HCT116 (cell line): ENCODE data around the gene PRR23E. TPM values are rescaled to one million over a fixed set of nuclear protein-coding genes. Genes with fewer than 3 reads are reported as not detected.

Experiments used
- ATAC-seq: fragments of 200-7000 bp; cut with Tn5 transposase; 2 replicates; pipeline ENCODE4 v1.9.1; 2020; ENCODE audit warnings: mild to moderate bottlenecking, moderate library complexity
- BruUV-seq: library from RNA; stranded (reverse); fragments of 400-500 nt; replicated peaks from 2 replicates; lab custom pipeline; 2021; lab: Mats Ljungman, UMichigan
- CTCF ChIA-PET: fragments of 300-600 bp; sonication (Branson Sonifier 250); formaldehyde crosslinking; loops from one replicate; lab custom pipeline; 2021; ENCODE audit warnings: antibody characterized with exemption; lab: Charles Lee
- POLR2A ChIA-PET: fragments of 300-600, 350-600 bp; sonication (Branson Sonifier 250); formaldehyde crosslinking; loops from one replicate; lab custom pipeline; 2021; ENCODE audit warnings: antibody characterized with exemption; lab: Charles Lee
- RAD21 ChIA-PET, 2 experiments: fragments of 300-600 bp; sonication (Branson Sonifier 250); formaldehyde crosslinking; loops; one replicate each; lab custom pipeline; 2023; ENCODE audit warnings: low total read pairs in 2 of 2; ENCODE audit not compliant: uncharacterized antibody in 2 of 2, unreplicated experiment in 2 of 2, low non-redundant PET in 1 of 2; lab: Charles Lee
- DNase-seq: peaks from one replicate; pipeline ENCODE4 v3.0.0-alpha.2; 2010; ENCODE audit warnings: low read depth, low spot score
- H2AFZ ChIP-seq: fragments of 200-600 bp; shearing (Covaris generic), sonication (generic); 2 replicates; pipeline ENCODE4 v1.6.1; 2017; ENCODE audit warnings: low read depth, mixed run types, mixed read lengths, antibody characterized with exemption, low read length; ENCODE audit not compliant: poor library complexity, severe bottlenecking
- H3K27ac ChIP-seq: 2 replicates; pipeline ENCODE4 v1.5.1; 2012; ENCODE audit warnings: low read depth, low read length
- H3K27me3 ChIP-seq: fragments of 200-600 bp; sonication (generic); 2 replicates; pipeline ENCODE4 v1.6.1; 2016; ENCODE audit warnings: mixed run types, low read length, mixed read lengths; ENCODE audit not compliant: insufficient read depth
- H3K36me3 ChIP-seq, 2 experiments: fragments of 200-500 bp in 1 of 2; fragments of 200-600 bp in 1 of 2; sonication (Bioruptor generic) in 1 of 2; sonication (generic) in 1 of 2; 2 replicates each; pipeline versions ENCODE4 v1.5.1 to v1.6.1; 2014 to 2016; ENCODE audit warnings: low read length in 2 of 2, inconsistent platforms in 1 of 2, mixed read lengths in 1 of 2, mixed run types in 1 of 2; ENCODE audit not compliant: insufficient read depth in 2 of 2, control insufficient read depth in 1 of 2
- H3K4me1 ChIP-seq, 2 experiments: fragments of 200-600 bp in 1 of 2; sonication (generic) in 1 of 2; 2 replicates each; pipeline versions ENCODE4 v1.5.1 to v1.6.1; 2012 to 2017; ENCODE audit warnings: low read length in 2 of 2, inconsistent platforms in 1 of 2, mild to moderate bottlenecking in 1 of 2, mixed read lengths in 1 of 2, mixed run types in 1 of 2, moderate library complexity in 1 of 2; ENCODE audit not compliant: insufficient read depth in 2 of 2, control insufficient read depth in 1 of 2
- H3K4me2 ChIP-seq: fragments of 200-600 bp; sonication (generic); 2 replicates; pipeline ENCODE4 v1.6.1; 2017; ENCODE audit warnings: mixed run types, low read length, mixed read lengths
- H3K4me3 ChIP-seq, 2 experiments: fragments of 200-600 bp in 1 of 2; sonication (generic) in 1 of 2; replicated peaks in 1 of 2; 2 replicates each; pipeline ENCODE4 v1.5.1; 2011 to 2016; ENCODE audit warnings: low read length in 2 of 2, control low read depth in 1 of 2, low read depth in 1 of 2, mild to moderate bottlenecking in 1 of 2, mixed read lengths in 1 of 2, mixed run types in 1 of 2
- H3K79me2 ChIP-seq: fragments of 200-600 bp; sonication (generic); 2 replicates; pipeline ENCODE4 v1.6.1; 2017; ENCODE audit warnings: mild to moderate bottlenecking, mixed run types, low read length, moderate library complexity, mixed read lengths; ENCODE audit not compliant: insufficient read depth
- H3K9ac ChIP-seq: fragments of 200-600 bp; sonication (generic); 2 replicates; pipeline ENCODE4 v1.6.1; 2016; ENCODE audit warnings: low read length, mixed read lengths
- H3K9me2 ChIP-seq: fragments of 200-600 bp; sonication (generic), shearing (Covaris generic); 2 replicates; pipeline ENCODE4 v1.6.1; 2017; ENCODE audit warnings: mixed run types, mild to moderate bottlenecking, moderate library complexity; ENCODE audit not compliant: insufficient read depth
- H3K9me3 ChIP-seq, 2 experiments: fragments of 200-500 bp in 1 of 2; fragments of 200-600 bp in 1 of 2; sonication (Bioruptor generic) in 1 of 2; sonication (generic) in 1 of 2; 2 replicates each; pipeline ENCODE4 v1.6.1; 2014 to 2017; ENCODE audit warnings: low read length in 2 of 2, mixed read lengths in 2 of 2, inconsistent platforms in 1 of 2, low read depth in 1 of 2, mild to moderate bottlenecking in 1 of 2, mixed run types in 1 of 2, moderate library complexity in 1 of 2; ENCODE audit not compliant: control insufficient read depth in 1 of 2, insufficient read depth in 1 of 2
- H4K20me1 ChIP-seq: fragments of 200-600 bp; sonication (generic), shearing (Covaris generic); 2 replicates; pipeline ENCODE4 v1.6.1; 2017; ENCODE audit warnings: mixed run types, mild to moderate bottlenecking, moderate library complexity; ENCODE audit not compliant: insufficient read depth
- ATF3 ChIP-seq: IDR thresholded peaks from 2 replicates; pipeline ENCODE4 v1.6.1; 2012
- EZH2 ChIP-seq: fragments of 200-600 bp; sonication (generic); IDR thresholded peaks from 2 replicates; pipeline ENCODE4 v1.6.1; 2017; ENCODE audit warnings: antibody characterized with exemption, mixed run types
- EZH2phosphoT487 ChIP-seq: fragments of 200-600 bp; IDR thresholded peaks from 2 replicates; pipeline ENCODE4 v1.6.1; 2018; ENCODE audit warnings: antibody characterized with exemption, borderline replicate concordance
- POLR2AphosphoS5 ChIP-seq: IDR thresholded peaks from 2 replicates; pipeline ENCODE4 v1.6.1; 2011; ENCODE audit warnings: mild to moderate bottlenecking, low read depth, low read length, moderate library complexity
- YY1 ChIP-seq: IDR thresholded peaks from 2 replicates; pipeline ENCODE4 v1.6.1; 2011; ENCODE audit warnings: low read length, low read depth, moderate library complexity, mild to moderate bottlenecking; ENCODE audit not compliant: insufficient replicate concordance; ENCODE audit errors: extremely low read depth
- ZNF274 ChIP-seq: fragments of 200-500 bp; sonication (Bioruptor generic); IDR thresholded peaks from 2 replicates; pipeline ENCODE4 v1.6.1; 2014; ENCODE audit warnings: mild to moderate bottlenecking, low read depth, low read length, inconsistent platforms
- intact Hi-C: fragments of 100-400 bp; cut with micrococcal nuclease; formaldehyde crosslinking; loops from 2 replicates; pipeline ENCODE4 v1.10.0; 2022
- total RNA-seq: library from RNA; stranded (reverse); gene quantifications from one replicate; pipeline ENCODE4 v1.2.1, GENCODE V29; 2021; ENCODE audit not compliant: unreplicated experiment
- TF ChIP-seq, protein P1 (sequence below): IDR thresholded peaks from 2 replicates; pipeline ENCODE4 v1.6.1; 2012; ENCODE audit warnings: low read depth
- TF ChIP-seq, protein P2 (sequence below): IDR thresholded peaks from 2 replicates; pipeline ENCODE4 v1.6.1; 2012

The PRR23E gene
- total RNA-seq, 1 experiment from 2014 or later: not detected

DNA sequence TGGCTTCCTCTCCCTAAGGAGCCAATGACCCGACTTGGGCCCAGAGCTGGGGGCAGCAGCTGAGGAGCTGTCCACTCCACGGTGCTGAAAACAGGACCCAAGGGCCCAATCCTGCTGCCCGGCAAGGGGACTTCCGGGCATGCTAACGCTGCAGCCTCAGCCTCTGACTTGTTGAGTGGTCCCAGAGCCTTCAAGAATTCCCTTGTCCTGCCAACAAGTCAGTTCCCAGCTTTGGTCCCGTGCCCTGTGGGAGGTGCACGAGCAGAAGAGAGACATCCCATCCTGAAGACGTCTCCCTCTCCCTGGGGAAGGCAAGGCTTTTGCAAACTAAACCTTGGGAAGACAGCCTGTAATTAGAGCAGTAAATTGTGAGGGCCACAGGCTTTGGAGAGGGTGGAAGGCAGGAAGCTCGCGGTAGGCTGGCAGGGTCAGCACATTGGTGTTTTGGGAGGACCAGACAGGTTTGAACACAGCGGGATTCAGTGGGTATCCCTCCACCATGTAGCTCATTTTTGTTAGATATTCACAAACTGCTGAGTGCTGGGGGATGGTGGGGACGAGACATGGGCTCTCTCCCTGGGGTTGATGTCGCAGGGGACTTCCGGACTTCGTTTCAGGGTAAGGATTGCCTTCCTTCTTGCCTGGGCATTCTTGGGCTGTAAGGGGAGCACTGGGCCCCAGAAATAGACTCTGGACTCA lies 29.8 kb upstream of the PRR23E start:
- no peak for TF ChIP-seq ZNF274
- no peak for TF ChIP-seq YY1
- TF ChIP-seq, protein P1, sequence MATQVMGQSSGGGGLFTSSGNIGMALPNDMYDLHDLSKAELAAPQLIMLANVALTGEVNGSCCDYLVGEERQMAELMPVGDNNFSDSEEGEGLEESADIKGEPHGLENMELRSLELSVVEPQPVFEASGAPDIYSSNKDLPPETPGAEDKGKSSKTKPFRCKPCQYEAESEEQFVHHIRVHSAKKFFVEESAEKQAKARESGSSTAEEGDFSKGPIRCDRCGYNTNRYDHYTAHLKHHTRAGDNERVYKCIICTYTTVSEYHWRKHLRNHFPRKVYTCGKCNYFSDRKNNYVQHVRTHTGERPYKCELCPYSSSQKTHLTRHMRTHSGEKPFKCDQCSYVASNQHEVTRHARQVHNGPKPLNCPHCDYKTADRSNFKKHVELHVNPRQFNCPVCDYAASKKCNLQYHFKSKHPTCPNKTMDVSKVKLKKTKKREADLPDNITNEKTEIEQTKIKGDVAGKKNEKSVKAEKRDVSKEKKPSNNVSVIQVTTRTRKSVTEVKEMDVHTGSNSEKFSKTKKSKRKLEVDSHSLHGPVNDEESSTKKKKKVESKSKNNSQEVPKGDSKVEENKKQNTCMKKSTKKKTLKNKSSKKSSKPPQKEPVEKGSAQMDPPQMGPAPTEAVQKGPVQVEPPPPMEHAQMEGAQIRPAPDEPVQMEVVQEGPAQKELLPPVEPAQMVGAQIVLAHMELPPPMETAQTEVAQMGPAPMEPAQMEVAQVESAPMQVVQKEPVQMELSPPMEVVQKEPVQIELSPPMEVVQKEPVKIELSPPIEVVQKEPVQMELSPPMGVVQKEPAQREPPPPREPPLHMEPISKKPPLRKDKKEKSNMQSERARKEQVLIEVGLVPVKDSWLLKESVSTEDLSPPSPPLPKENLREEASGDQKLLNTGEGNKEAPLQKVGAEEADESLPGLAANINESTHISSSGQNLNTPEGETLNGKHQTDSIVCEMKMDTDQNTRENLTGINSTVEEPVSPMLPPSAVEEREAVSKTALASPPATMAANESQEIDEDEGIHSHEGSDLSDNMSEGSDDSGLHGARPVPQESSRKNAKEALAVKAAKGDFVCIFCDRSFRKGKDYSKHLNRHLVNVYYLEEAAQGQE: peak; percentile 83
- TF ChIP-seq, all 23 proteins: peak for 1
- H3K79me2 ChIP-seq: no peaks in the 10 kb centered on the region
- H3K4me1 ChIP-seq: no peaks in the 10 kb centered on the region
- no TSS peak for BruUV-seq
- H3K36me3 ChIP-seq: no peaks in the 10 kb centered on the region
- ChIA-PET RAD21 (no interaction called here), POLR2A (no interaction called here), CTCF (interaction anchor here (1.1 kb wide), 1 partner anchor 10 kb away, joined by 3 read pairs; no protein-coding TSS in a partner anchor)
- no peaks in the 10 kb centered on the region for H4K20me1 ChIP-seq
- no peak overlapping the region for H3K4me3 ChIP-seq
- H3K9ac ChIP-seq: no peak overlapping the region
- no peaks in the 10 kb centered on the region for H3K9me2 ChIP-seq
- H3K27ac ChIP-seq: no peak overlapping the region
- intact Hi-C loops: no loop called here
- peaks cover 0 to 6% of the 10 kb centered on the region in 2 experiments; a peak in 1 of 4 replicates for H3K9me3 ChIP-seq
- DNase-seq: no peak
- H3K27me3 ChIP-seq: peaks cover 31% of the 10 kb centered on the region; the same call in 1 of the 2 replicates
- no peak for ATAC-seq
- H2AFZ ChIP-seq: no peak overlapping the region
- no peak overlapping the region for H3K4me2 ChIP-seq

GRCh38 chr3:127164615-127165014 lies 28.3 kb upstream of the PRR23E start:
- POLR2A ChIA-PET: no interaction called here
- Histone ChIP-seq H3K36me3 (no peaks in the 10 kb centered on the region), H3K4me3 (no peak overlapping the region), H3K79me2 (no peaks in the 10 kb centered on the region), H3K27me3 (peaks cover 37% of the 10 kb centered on the region; the same call in 1 of the 2 replicates), H3K9me3 (peaks cover 0 to 6% of the 10 kb centered on the region in 2 experiments; a peak in 1 of 4 replicates), H3K9me2 (no peaks in the 10 kb centered on the region), H3K4me2 (no peak overlapping the region), H3K27ac (no peak overlapping the region), H2AFZ (no peak overlapping the region), H3K9ac (no peak overlapping the region), H4K20me1 (no peaks in the 10 kb centered on the region), H3K4me1 (no peaks in the 10 kb centered on the region)
- intact Hi-C loops: no loop called here
- no TSS peak for BruUV-seq
- TF ChIP-seq ZNF274: no peak
- no peak for TF ChIP-seq ATF3
- TF ChIP-seq EZH2: no peak
- TF ChIP-seq, protein P2, sequence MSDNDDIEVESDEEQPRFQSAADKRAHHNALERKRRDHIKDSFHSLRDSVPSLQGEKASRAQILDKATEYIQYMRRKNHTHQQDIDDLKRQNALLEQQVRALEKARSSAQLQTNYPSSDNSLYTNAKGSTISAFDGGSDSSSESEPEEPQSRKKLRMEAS: no peak
- no peak for TF ChIP-seq POLR2AphosphoS5
- no peak for TF ChIP-seq EZH2phosphoT487
- ATAC-seq (no peak), DNase-seq (no peak)
- CTCF ChIA-PET: no interaction called here
- RAD21 ChIA-PET: no interaction called here
